Lung (tissue), 12 donors: ENCODE measurements around the gene CHST11. TPM values are rescaled to one million over a fixed set of nuclear protein-coding genes. Genes with fewer than 3 reads are reported as not detected.
A peak's percentile ranks its signal among the peaks of the same experiment; 100 is the strongest.

Source experiments
- ATAC-seq: fragments of 200-7000 bp; cut with Tn5 transposase; one replicate; pipeline ENCODE4 v1.9.1; 2020; ENCODE audit warnings: moderate number of reproducible peaks; ENCODE audit not compliant: insufficient read depth, low FRiP score
- DNase-seq, 3 donors: peaks; one replicate each; pipeline ENCODE4 v3.0.0-alpha.2; 2013 to 2017
- H3K27ac ChIP-seq, 2 donors: one replicate each; pipeline ENCODE4 v1.5.1; 2013; ENCODE audit warnings: mild to moderate bottlenecking in 2 of 2, moderate library complexity in 2 of 2, control low read depth in 1 of 2, inconsistent platforms in 1 of 2, low read depth in 1 of 2, low read length in 1 of 2
- H3K27me3 ChIP-seq, 3 donors: one replicate each; pipeline ENCODE4 v1.5.1; 2013; ENCODE audit warnings: low read length in 2 of 3; ENCODE audit not compliant: control insufficient read depth in 3 of 3, insufficient read depth in 3 of 3
- H3K36me3 ChIP-seq, 4 donors: one replicate each; pipeline ENCODE4 v1.5.1; 2013; ENCODE audit warnings: low read length in 4 of 4, mild to moderate bottlenecking in 1 of 4, moderate library complexity in 1 of 4; ENCODE audit not compliant: control insufficient read depth in 4 of 4, insufficient read depth in 4 of 4
- H3K4me1 ChIP-seq, 5 donors: one replicate each; pipeline ENCODE4 v1.5.1; 2013; ENCODE audit warnings: low read length in 5 of 5, mild to moderate bottlenecking in 2 of 5, moderate library complexity in 1 of 5; ENCODE audit not compliant: control insufficient read depth in 5 of 5, insufficient read depth in 5 of 5
- H3K4me3 ChIP-seq: one replicate; pipeline ENCODE4 v1.5.1; 2013; ENCODE audit warnings: mild to moderate bottlenecking, control low read depth, moderate library complexity
- H3K9ac ChIP-seq, 2 donors: one replicate each; pipeline ENCODE4 v1.5.1; 2013; ENCODE audit warnings: low read length in 2 of 2, control low read depth in 1 of 2; ENCODE audit not compliant: insufficient read depth in 1 of 2
- H3K9me3 ChIP-seq, 4 donors: one replicate each; pipeline ENCODE4 v1.5.1; 2013; ENCODE audit warnings: low read length in 3 of 4, mild to moderate bottlenecking in 1 of 4, moderate library complexity in 1 of 4; ENCODE audit not compliant: control insufficient read depth in 4 of 4, insufficient read depth in 3 of 4
- whole genome bisulfite sequencing, 2 donors: extraction: QIAGEN DNeasy Blood & Tissue Kit; methylation state at CpG; one replicate each; pipeline ENCODE4 v1.1.7; 2013; 5-methylcytosine and 5-hydroxymethylcytosine counted together
- polyA plus RNA-seq, 2 donors: library from polyadenylated mRNA; stranded (reverse); fragments of 200-250 nt; gene quantifications; one replicate each; pipeline ENCODE4 v1.2.1, GENCODE V29; 2013
- total RNA-seq, 2 donors: library from RNA; depleted of rRNA in 1 of 2; stranded (reverse); fragments of >200 nt in 1 of 2; gene quantifications; one replicate each; pipeline ENCODE4 v1.2.1, GENCODE V29; 2014 to 2021
- TF ChIP-seq, protein P1 (sequence below): IDR thresholded peaks from 2 replicates; pipeline ENCODE4 v1.5.1; 2012; ENCODE audit warnings: mild to moderate bottlenecking; ENCODE audit errors: control extremely low read depth, extremely low read depth
- donor health status: control.
- donor health status: control.
- donor health status: Bipolar disorder and iron deficiency.
- donor health status: healthy.
- donor health status: DM: yes; HTN: yes; CAD: no.

Gene CHST11
- total and polyA plus RNA-seq, 4 donors = 9.0 to 63.2 (median 27.7) TPM

DNA sequence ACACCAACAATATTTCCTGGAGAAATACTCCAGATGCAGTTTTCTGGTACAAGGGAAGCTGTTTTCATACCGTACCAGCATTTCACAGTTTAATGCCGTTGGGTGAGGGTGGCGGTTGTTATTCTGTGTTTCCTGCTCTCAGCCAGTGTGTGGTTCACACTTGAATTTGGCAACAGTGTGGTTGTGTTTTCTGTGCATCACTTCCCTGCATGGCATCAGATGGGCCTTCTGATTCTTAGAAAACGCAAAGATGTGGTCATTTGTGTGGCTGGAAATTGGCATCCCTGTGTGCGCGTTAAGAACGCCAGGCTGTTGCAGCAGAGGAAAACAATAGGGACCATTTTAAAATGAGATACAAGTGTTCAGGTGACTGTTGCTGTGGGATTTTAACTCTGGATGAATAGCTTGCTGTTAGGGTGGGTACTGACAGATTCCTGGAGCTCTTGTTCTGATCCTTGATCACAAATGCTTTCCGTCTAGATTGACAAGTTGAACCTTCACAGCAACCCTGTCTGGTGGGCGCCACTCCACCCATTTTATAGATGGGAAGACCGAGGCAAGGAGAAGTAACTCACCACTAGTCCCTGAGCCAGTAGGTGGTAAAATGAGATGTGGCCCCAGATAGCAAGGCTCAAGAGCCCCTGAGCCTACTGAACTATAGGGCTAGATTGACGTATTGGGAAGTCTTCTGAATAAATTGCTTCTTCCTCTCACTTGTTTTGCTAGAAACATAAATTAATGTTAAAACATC, 231.2 kb downstream of the CHST11 start:
- DNase-seq (no peak), ATAC-seq (no peak)
- Histone ChIP-seq H3K9ac (no peak overlapping the region), H3K4me1 (peaks cover 0 to 11% (median 0%) of the 10 kb centered on the region in 5 donors), H3K4me3 (no peak overlapping the region), H3K27ac (no peak overlapping the region), H3K36me3 (peaks cover 0 to 1% (median 0%) of the 10 kb centered on the region in 4 donors), H3K27me3 (no peaks in the 10 kb centered on the region), H3K9me3 (no peaks in the 10 kb centered on the region)
- 39 to 70% methylated on average over 11 of the region's 11 CpGs for WGBS, 2 donors
- TF ChIP-seq, protein P1, sequence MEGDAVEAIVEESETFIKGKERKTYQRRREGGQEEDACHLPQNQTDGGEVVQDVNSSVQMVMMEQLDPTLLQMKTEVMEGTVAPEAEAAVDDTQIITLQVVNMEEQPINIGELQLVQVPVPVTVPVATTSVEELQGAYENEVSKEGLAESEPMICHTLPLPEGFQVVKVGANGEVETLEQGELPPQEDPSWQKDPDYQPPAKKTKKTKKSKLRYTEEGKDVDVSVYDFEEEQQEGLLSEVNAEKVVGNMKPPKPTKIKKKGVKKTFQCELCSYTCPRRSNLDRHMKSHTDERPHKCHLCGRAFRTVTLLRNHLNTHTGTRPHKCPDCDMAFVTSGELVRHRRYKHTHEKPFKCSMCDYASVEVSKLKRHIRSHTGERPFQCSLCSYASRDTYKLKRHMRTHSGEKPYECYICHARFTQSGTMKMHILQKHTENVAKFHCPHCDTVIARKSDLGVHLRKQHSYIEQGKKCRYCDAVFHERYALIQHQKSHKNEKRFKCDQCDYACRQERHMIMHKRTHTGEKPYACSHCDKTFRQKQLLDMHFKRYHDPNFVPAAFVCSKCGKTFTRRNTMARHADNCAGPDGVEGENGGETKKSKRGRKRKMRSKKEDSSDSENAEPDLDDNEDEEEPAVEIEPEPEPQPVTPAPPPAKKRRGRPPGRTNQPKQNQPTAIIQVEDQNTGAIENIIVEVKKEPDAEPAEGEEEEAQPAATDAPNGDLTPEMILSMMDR = no peak

DNA sequence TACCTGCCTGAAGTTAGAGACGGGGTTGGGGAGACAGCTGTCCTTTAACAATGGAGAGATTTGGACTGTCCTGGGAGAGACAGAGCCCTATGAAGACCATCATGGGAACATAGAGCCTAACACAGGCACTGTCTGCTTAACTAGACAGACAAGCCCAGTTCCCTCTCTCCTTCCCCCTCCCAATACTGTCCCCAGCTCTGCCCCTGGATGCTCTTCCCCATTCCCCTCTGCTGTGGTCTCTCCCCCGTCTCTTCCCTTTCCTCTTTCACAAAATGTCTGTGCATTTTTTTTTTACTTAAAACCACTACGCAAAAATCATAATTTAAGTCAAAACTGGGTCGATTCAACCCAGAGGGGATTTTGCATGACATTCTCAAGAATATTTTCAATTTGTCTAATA, 232.9 kb downstream of the CHST11 start:
- Histone ChIP-seq H3K27ac (no peak overlapping the region), H3K27me3 (no peaks in the 10 kb centered on the region), H3K4me1 (peaks cover 0 to 10% (median under 1%) of the 10 kb centered on the region in 5 donors), H3K9me3 (no peaks in the 10 kb centered on the region), H3K4me3 (no peak overlapping the region), H3K36me3 (peaks cover 0 to 1% (median 0%) of the 10 kb centered on the region in 4 donors), H3K9ac (no peak overlapping the region)
- DNase-seq = no peak
- TF ChIP-seq, protein P1 = no peak
- peak; percentile 49 for ATAC-seq
- 37 to 72% methylated on average over 4 of the region's 4 CpGs for WGBS, 2 donors

DNA sequence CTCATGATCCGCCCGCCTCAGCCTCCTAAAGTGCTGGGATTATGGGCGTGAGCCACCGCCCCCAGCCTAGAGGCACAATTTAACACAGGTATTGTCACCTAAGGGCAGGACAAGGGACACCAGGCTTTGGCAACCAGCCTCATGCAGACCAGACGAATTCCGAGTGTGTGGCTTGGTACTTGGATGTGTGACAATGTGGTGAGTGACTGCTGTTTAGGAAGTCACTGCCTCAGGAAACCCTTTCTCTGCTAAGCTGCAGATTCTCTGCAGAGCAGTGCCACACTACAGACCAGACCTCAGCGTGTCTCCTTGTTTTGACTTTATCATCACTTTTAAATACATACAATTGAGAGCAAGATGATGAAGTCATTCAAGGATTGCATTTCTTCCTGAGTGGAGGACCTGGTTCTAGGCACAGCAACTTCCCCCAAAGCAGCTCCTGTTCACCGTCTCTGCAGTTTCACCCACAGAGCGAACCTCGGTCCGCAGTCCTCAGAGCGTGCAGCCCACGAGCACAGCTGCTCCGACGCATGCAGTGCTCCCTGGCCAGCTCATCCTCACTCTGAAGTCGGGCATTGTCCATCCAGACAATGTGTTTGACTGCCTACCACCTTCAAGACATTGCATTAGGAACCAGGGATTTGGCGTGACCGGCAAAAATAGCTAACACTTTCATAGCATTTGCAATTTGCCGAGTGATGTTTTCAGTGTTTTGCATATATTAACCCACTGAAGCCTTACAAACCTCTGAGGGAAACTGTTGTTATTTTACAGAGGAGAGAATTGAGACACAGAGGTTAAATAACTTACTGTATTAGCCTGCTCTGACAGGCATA, 235.2 kb downstream of the CHST11 start:
- Histone ChIP-seq H3K27me3 (no peaks in the 10 kb centered on the region), H3K27ac (no peak overlapping the region), H3K9ac (no peak overlapping the region), H3K4me1 (peaks cover 0 to 12% (median 7%) of the 10 kb centered on the region in 5 donors), H3K36me3 (peaks cover 0 to 1% (median 0%) of the 10 kb centered on the region in 4 donors), H3K4me3 (no peak overlapping the region), H3K9me3 (no peaks in the 10 kb centered on the region)
- 66 to 80% methylated on average over 19 of the region's 19 CpGs for WGBS, 2 donors
- TF ChIP-seq, protein P1 = no peak
- ATAC-seq = no peak
- no peak for DNase-seq
